Endometrial microvascular endothelial cells (primary cell): ENCODE data around the gene CACNG6. TPM values are rescaled to one million over a fixed set of nuclear protein-coding genes. Genes with fewer than 3 reads are reported as not detected.

Experiments
- in situ Hi-C: cut with HindIII; loops from 2 replicates; pipeline ENCODE4 v1.10.0; 2017; ENCODE audit warnings: low sequenced_read_pairs, low pct_unique_long_range_greater_than_20kb; ENCODE audit errors: inconsistent ontology term
- total RNA-seq: library from RNA; depleted of rRNA; stranded (reverse); fragments of >200 nt; gene quantifications from one replicate; pipeline ENCODE4 v1.2.3, GENCODE V29; 2015; ENCODE audit errors: inconsistent ontology term

The CACNG6 gene
- total RNA-seq, 1 donor from 2014 or later: 3.5 TPM

- in situ Hi-C loops: no loop called here
Measured at GRCh38 chr19:53992815-53993214, 1.4 kb downstream of the CACNG6 start.

- in situ Hi-C loops: no loop called here
Measured at GRCh38 chr19:53993448-53993847, 2.0 kb downstream of the CACNG6 start.

- in situ Hi-C loops: no loop called here
Measured at GRCh38 chr19:53994811-53995210, 3.4 kb downstream of the CACNG6 start.

GRCh38 chr19:53998223-53998622, 6.8 kb downstream of the CACNG6 start:
- in situ Hi-C loops: no loop called here

- in situ Hi-C loops: no loop called here
Measured at GRCh38 chr19:53999694-54000093, 8.3 kb downstream of the CACNG6 start.

- in situ Hi-C loops: no loop called here
Measured at GRCh38 chr19:54001496-54001895, 10.1 kb downstream of the CACNG6 start.

GRCh38 chr19:54002495-54003315, 11.3 kb downstream of the CACNG6 start:
- in situ Hi-C loops: no loop called here

GRCh38 chr19:54009440-54009839, 18.0 kb downstream of the CACNG6 start:
- in situ Hi-C loops: no loop called here

GRCh38 chr19:54010474-54010873, 19.0 kb downstream of the CACNG6 start:
- in situ Hi-C loops: no loop called here

GRCh38 chr19:54011507-54012211, 20.2 kb downstream of the CACNG6 start:
- in situ Hi-C loops: no loop called here

- in situ Hi-C loops: no loop called here
Measured at GRCh38 chr19:54013866-54014265, 22.4 kb downstream of the CACNG6 start.

- in situ Hi-C loops: no loop called here
Measured at GRCh38 chr19:54014920-54015560, 23.6 kb downstream of the CACNG6 start.

GRCh38 chr19:54017261-54017660, 25.8 kb downstream of the CACNG6 start:
- in situ Hi-C loops: no loop called here

- in situ Hi-C loops: no loop called here
Measured at GRCh38 chr19:54021363-54021762, 29.9 kb downstream of the CACNG6 start.

GRCh38 chr19:54021932-54022331, 30.5 kb downstream of the CACNG6 start:
- in situ Hi-C loops: no loop called here

- in situ Hi-C loops: no loop called here
Measured at GRCh38 chr19:54023191-54023590, 31.8 kb downstream of the CACNG6 start.

- in situ Hi-C loops: loop anchor here (25.0 kb wide), 1 partner anchor 112 kb away; the partner anchor contains the start of gene CACNG7
Measured at GRCh38 chr19:54024660-54025059, 33.2 kb downstream of the CACNG6 start.

- in situ Hi-C loops: loop anchor here (25.0 kb wide), 1 partner anchor 114 kb away; the partner anchor contains the start of gene CACNG7
Measured at GRCh38 chr19:54026656-54027055, 35.2 kb downstream of the CACNG6 start.

GRCh38 chr19:54029301-54029700, 37.9 kb downstream of the CACNG6 start:
- in situ Hi-C loops: loop anchor here (25.0 kb wide), 1 partner anchor 117 kb away; the partner anchor contains the start of gene CACNG7
